Endothelial cell of hepatic sinusoid (primary cell): Measurements from ENCODE around the gene CDH13.

Experiments
- in situ Hi-C: cut with HindIII; loops from 2 replicates; pipeline ENCODE4 v1.10.0; 2017; ENCODE audit warnings: low sequenced_read_pairs

Gene CDH13

DNA sequence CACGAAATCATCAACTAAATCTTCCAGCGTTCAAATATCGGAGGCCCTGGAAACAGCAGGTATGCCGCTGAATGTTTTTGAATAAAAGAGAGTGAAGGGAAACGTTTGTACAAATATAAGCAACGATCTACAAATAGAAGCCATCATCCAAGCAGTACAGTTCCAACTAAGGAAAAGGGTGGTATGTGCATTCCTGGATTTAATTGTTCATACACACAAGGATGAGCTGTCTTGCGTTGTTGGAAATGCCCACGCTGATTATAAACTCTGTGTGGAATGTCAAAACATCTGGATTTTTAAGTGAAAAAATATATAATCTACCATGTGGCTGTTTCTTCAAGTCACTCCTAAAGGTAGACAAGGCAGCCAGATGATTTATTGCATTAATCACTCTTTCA, 989.2 kb downstream of the CDH13 start:
- in situ Hi-C loops: no loop called here

DNA sequence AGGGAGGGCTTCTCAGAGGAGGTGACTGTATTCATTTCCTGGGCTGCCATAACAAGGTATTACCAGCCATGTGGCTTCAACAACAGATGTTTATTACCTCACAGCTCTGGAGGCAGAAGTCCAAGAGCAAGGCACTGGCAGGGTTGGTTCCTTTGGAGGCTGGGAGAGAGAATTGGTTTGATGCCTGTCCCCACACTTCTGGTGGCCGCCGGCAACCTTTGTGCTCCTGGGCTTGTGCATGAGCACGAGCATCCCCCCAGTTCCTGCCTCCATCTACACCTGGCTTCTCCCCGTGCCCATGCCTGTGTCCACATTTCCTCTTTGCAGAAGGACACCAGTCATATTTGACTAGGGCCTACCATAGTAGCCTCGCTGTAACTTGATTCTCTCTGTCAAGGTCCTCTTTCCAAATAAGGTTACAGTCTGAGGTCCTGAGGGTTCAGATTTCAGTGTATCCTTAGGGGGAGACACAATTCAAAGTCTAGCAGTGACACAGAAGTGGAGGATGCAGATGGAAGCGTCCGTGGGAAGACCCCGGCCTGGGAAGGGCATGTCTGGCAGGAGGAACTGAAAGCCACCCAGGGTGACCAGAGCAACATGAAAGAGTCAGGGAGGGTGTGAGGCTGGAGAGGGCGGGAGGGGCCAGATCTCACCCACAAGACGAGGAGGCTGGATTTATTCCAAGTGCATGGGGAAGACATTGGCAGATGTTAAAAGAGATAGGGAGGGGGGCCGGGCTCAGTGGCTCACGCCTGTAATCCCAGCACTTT, 992.8 kb downstream of the CDH13 start:
- in situ Hi-C loops: no loop called here

- in situ Hi-C loops: no loop called here
Observed at GRCh38 chr16:83622010-83622409, 995.2 kb downstream of the CDH13 start.

GRCh38 chr16:83623091-83623730, 996.4 kb downstream of the CDH13 start:
- in situ Hi-C loops: no loop called here

- in situ Hi-C loops: no loop called here
Observed at GRCh38 chr16:83623892-83624291, 997.1 kb downstream of the CDH13 start.

DNA sequence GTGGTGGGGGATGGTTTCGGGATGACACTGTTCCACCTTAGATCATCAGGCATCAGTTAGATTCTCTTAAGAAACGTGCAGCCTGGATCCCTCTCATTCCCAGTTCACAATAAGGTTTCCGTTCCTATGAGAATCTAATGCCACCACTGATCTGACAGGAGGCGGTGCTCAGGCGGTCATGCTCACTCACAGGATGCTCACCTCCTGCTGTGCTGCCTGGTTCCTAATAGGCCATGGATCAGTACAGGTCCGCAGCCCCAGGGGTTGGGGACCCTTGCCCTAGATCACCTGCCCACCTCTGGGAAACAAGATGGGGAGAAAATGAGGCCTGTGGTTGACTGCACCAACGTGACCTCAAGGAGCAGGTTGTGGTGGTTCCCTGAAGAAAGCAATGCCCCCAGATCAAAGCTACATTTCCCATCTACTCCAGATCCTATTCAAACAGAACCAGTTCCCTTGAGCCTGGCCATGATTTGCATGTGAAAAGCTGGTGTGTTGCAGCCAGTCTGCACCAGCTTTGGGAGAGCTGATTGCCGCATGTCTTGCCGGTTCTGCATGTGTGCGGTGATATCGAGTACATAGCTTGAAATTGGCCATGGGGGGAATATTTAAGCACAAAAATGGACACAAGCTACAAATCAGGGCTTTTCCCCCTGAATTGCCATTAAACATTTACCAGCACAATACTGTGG, 997.8 kb downstream of the CDH13 start:
- in situ Hi-C loops: no loop called here

DNA sequence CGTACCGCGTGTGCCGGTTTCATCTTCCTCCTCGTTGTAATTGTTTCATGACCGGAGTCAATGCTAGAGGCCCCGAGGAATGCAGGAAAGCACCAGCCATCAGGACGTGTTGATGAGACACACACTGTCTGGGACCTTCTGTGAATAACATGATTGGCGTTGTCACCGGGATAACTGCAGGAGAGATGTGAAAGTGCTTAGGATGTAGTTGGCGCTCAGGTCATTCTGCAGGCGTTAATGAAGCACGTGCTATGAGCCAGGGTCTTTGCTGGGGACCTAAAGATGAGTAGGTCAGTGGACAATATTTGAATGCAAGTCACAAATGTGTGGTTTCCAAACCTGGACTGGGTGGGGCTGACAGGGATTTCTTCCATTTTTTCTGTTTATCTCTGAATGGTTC, 999.4 kb downstream of the CDH13 start:
- in situ Hi-C loops: no loop called here

DNA sequence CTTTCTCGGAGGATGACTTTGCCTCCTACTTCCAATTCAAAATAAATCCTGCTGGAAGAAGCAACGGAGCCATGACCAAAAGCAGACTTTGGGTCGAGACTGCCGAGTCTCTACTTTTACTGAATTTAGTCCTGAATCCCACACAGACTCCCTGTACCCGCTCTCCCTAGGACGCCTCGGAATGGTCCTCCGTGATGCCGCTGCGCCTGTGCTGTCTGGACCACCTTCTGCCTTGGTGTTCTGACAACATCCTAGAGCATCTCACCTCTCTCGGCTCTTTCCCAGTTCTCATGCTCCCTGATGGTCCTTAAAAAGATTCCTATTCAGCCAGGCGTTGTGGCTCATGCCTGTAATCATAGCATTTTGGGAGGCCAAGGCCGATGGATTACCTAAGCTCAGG, 999.9 kb downstream of the CDH13 start:
- in situ Hi-C loops: no loop called here

GRCh38 chr16:83627996-83628395, 1001.2 kb downstream of the CDH13 start:
- in situ Hi-C loops: no loop called here

DNA sequence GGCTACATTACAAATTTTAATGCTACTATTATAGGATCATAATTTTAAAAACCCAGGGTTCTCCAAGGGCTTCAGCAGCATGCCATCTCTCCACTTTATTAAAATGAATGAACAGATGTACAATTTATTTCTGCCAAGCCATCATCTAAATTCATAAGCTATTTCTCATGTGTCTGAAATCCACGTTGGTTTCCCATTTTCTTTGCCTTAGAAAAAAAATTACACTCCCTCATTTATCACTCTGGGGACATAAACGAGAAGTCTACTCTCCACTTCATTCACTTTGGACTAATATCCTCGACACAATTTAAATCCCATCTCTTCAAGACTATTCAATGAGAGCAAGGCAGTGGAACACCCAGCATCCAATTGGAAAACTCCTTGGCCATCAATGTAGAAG, 1002.7 kb downstream of the CDH13 start:
- in situ Hi-C loops: no loop called here

DNA sequence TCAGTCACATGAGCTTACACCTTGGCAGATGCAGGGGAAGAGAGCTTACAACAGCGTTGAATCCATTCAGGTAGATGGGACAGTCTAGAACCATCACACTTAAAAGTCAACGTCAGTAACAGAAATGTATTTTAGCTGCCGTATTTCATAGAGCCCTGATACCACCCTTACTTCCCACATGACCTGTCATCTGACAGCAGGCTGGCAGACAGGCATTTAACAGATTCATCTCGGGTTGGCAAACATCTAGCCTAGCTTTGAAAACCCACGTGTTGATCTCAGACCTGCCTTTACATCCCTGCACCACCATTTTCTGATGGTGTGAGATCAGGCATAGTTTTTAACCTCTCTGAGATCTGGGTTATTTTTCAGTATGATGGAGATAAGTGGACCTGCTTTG, 1003.1 kb downstream of the CDH13 start:
- in situ Hi-C loops: no loop called here

- in situ Hi-C loops: no loop called here
Observed at GRCh38 chr16:83630979-83631378, 1004.2 kb downstream of the CDH13 start.

GRCh38 chr16:83633286-83633685, 1006.5 kb downstream of the CDH13 start:
- in situ Hi-C loops: no loop called here

GRCh38 chr16:83648347-83648746, 1021.6 kb downstream of the CDH13 start:
- in situ Hi-C loops: no loop called here

GRCh38 chr16:83651871-83652270, 1025.1 kb downstream of the CDH13 start:
- in situ Hi-C loops: no loop called here

- in situ Hi-C loops: no loop called here
Observed at GRCh38 chr16:83652943-83653342, 1026.2 kb downstream of the CDH13 start.

- in situ Hi-C loops: no loop called here
Observed at GRCh38 chr16:83653785-83654184, 1027.0 kb downstream of the CDH13 start.

GRCh38 chr16:83660282-83660681, 1033.5 kb downstream of the CDH13 start:
- in situ Hi-C loops: no loop called here

GRCh38 chr16:83661656-83662055, 1034.9 kb downstream of the CDH13 start:
- in situ Hi-C loops: no loop called here

- in situ Hi-C loops: no loop called here
Observed at GRCh38 chr16:83666449-83666848, 1039.7 kb downstream of the CDH13 start.

- in situ Hi-C loops: no loop called here
Observed at GRCh38 chr16:83669456-83669855, 1042.7 kb downstream of the CDH13 start.

GRCh38 chr16:83674931-83675535, 1048.3 kb downstream of the CDH13 start:
- in situ Hi-C loops: no loop called here
